Neural crest cell (in vitro differentiated cells): ENCODE data around the gene CLEC4G. TPM values are rescaled to one million over a fixed set of nuclear protein-coding genes. Genes with fewer than 3 reads are reported as not detected.

Experiments
- DNase-seq: peaks from one replicate; pipeline ENCODE4 v3.0.0; 2021; ENCODE audit warnings: low read depth, mixed read lengths, low spot score
- H3K27ac Mint-ChIP-seq: one replicate; pipeline ENCODE4 v1.8.0; 2021; ENCODE audit warnings: mild to moderate bottlenecking, mixed read lengths; ENCODE audit not compliant: unreplicated experiment
- H3K27me3 Mint-ChIP-seq: 2 replicates; pipeline ENCODE4 v1.8.0; 2021; ENCODE audit warnings: low read depth, mild to moderate bottlenecking, mixed read lengths
- H3K36me3 Mint-ChIP-seq: 2 replicates; pipeline ENCODE4 v1.8.0; 2021; ENCODE audit warnings: low read depth, mild to moderate bottlenecking, mixed read lengths
- H3K4me1 Mint-ChIP-seq: 2 replicates; pipeline ENCODE4 v1.8.0; 2021; ENCODE audit warnings: mixed read lengths
- H3K4me3 Mint-ChIP-seq: one replicate; pipeline ENCODE4 v1.8.0; 2021; ENCODE audit warnings: mild to moderate bottlenecking, mixed read lengths
- H3K9me3 Mint-ChIP-seq: 2 replicates; pipeline ENCODE4 v1.8.0; 2021; ENCODE audit warnings: mixed read lengths
- total RNA-seq: library from RNA; stranded (reverse); gene quantifications from 2 replicates; pipeline ENCODE4 v1.2.1, GENCODE V29; 2021
- TF ChIP-seq, protein P1 (sequence below): fragments of 200-600 bp; sonication (generic); conservative IDR thresholded peaks from 2 replicates; pipeline ENCODE4 v1.5.0; 2021; ENCODE audit warnings: antibody characterized with exemption, mild to moderate bottlenecking

The CLEC4G gene
- total RNA-seq, 1 donor from 2014 or later: not detected

DNA sequence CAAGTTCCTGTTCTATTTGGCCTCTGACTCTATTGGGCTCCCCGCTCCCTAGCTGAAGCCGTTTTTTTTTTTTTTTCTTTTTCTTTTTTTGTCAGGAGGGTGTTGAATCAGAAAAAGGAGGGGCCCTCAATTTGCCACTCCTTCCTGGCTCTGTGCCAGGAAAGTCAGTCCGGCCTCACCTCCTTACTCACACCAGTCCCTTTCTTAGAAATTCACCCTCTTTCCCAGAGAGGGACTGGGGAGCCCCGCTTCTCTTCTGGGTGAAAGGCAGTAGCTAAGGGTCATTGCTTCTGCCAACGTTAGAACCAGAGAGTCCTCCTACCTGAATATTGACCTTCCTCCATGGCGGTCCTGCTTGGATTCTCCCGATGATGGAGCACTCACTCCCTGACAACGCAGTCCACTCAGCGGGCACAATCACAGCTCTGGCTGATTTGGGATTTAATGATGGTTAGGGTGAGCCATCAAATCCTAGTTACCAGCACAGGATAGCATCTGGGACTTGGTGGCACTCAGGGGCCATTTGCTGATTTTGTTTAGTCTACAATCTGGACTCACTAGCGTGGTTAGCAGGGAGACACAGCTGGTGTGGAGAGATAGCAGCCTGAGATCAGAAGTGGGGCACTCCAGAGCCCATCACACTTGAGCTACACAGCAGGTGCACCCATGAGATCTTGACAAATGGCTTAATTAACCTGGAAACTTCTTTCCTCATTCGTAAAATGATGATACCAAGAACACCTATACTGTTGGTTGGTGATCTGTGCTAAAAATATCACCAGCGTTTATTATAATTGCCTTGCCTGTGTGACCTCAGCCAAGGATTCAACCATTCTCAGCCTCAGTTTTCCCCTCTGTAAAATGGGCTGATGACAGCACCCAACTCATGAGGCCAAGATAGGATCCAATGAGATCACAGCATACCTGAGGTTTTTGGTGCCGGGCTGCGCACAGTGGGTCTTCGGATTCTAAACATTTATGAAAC, 32.2 kb downstream of the CLEC4G start:
- TF ChIP-seq, protein P1, sequence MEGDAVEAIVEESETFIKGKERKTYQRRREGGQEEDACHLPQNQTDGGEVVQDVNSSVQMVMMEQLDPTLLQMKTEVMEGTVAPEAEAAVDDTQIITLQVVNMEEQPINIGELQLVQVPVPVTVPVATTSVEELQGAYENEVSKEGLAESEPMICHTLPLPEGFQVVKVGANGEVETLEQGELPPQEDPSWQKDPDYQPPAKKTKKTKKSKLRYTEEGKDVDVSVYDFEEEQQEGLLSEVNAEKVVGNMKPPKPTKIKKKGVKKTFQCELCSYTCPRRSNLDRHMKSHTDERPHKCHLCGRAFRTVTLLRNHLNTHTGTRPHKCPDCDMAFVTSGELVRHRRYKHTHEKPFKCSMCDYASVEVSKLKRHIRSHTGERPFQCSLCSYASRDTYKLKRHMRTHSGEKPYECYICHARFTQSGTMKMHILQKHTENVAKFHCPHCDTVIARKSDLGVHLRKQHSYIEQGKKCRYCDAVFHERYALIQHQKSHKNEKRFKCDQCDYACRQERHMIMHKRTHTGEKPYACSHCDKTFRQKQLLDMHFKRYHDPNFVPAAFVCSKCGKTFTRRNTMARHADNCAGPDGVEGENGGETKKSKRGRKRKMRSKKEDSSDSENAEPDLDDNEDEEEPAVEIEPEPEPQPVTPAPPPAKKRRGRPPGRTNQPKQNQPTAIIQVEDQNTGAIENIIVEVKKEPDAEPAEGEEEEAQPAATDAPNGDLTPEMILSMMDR: no peak
- no peak overlapping the region for H3K4me3 Mint-ChIP-seq
- no peaks in the 10 kb centered on the region for H3K9me3 Mint-ChIP-seq
- no peak for DNase-seq
- no peaks in the 10 kb centered on the region for H3K4me1 Mint-ChIP-seq
- peaks cover 63% of the 10 kb centered on the region for H3K27me3 Mint-ChIP-seq
- no peaks in the 10 kb centered on the region for H3K36me3 Mint-ChIP-seq
- no peak overlapping the region for H3K27ac Mint-ChIP-seq

DNA sequence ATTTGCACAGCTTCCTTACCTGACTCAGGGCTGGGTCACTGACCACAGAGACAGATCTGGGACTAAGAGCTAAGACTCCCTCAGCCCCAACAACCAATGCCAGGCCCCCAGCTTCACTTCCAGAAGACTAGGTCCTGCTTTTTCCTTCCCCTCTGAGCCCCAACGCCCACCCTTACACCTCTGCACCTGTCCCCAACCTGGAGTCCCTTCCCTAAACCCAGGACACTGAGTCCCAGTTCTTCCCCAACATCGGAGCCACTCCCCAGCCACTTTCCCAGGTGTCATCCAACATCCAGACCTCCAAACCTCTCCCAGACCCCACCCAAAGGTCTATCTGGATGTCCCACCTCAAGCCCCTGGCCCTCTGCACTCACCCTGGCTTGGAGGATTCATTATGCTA, 32.9 kb downstream of the CLEC4G start:
- TF ChIP-seq, protein P1: no peak
- Mint-ChIP-seq H3K9me3 (no peaks in the 10 kb centered on the region), H3K36me3 (no peaks in the 10 kb centered on the region), H3K27me3 (peaks cover 60% of the 10 kb centered on the region), H3K27ac (no peak overlapping the region), H3K4me3 (no peak overlapping the region), H3K4me1 (no peaks in the 10 kb centered on the region)
- DNase-seq: no peak

DNA sequence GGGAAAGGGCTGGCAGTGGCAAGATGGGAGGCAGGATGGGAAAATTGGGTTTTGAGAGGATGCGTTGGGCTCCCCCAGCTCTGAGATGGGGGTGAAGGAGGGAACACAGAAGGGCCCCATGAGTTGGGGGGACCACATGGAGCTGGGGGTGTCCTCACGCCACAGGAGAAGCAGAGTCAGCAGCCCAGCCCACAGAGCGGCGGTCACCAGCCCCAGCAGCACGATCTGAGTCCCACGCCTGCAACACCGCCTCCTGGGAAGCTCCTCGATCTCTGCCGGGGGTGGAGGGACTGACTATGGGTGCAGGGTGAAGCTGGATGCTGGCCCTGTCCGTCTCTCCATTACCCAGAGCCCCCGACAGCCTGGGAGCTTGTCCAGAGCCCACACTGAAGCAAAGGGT, 33.3 kb downstream of the CLEC4G start:
- no peaks in the 10 kb centered on the region for H3K36me3 Mint-ChIP-seq
- H3K4me3 Mint-ChIP-seq: no peak overlapping the region
- no peaks in the 10 kb centered on the region for H3K4me1 Mint-ChIP-seq
- peaks cover 56% of the 10 kb centered on the region for H3K27me3 Mint-ChIP-seq
- no peaks in the 10 kb centered on the region for H3K9me3 Mint-ChIP-seq
- TF ChIP-seq, protein P1: no peak
- no peak overlapping the region for H3K27ac Mint-ChIP-seq
- no peak for DNase-seq

DNA sequence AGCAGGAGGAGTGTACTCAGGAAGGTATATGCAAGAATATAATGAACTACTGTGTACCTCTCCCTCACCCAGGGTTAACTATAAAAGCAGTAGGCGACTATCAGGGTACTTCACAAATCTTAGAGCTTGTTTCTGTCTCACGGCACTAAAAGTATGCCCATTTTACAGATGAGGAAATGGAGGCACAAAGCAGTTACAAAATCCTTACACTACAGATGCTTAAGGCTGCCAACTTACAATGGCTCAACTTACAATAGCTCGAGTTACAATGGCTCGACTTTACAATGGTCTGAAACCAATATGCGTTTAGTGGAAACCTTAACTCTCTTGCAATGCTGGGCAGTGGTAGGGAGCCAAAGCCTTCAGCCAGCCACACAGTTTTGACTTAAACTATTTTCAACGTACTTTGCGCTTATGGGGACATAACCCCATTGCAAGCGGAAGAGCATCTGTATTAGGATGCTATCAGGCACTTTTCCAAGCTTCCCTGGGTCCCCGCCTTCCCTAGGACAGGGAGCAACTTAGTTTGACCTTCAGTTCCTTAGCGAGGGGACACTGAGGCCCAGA, 34.1 kb downstream of the CLEC4G start:
- DNase-seq: no peak
- no peak overlapping the region for H3K4me3 Mint-ChIP-seq
- no peak overlapping the region for H3K27ac Mint-ChIP-seq
- TF ChIP-seq, protein P1: no peak
- H3K36me3 Mint-ChIP-seq: no peaks in the 10 kb centered on the region
- H3K9me3 Mint-ChIP-seq: no peaks in the 10 kb centered on the region
- no peaks in the 10 kb centered on the region for H3K4me1 Mint-ChIP-seq
- H3K27me3 Mint-ChIP-seq: peaks cover 51% of the 10 kb centered on the region

DNA sequence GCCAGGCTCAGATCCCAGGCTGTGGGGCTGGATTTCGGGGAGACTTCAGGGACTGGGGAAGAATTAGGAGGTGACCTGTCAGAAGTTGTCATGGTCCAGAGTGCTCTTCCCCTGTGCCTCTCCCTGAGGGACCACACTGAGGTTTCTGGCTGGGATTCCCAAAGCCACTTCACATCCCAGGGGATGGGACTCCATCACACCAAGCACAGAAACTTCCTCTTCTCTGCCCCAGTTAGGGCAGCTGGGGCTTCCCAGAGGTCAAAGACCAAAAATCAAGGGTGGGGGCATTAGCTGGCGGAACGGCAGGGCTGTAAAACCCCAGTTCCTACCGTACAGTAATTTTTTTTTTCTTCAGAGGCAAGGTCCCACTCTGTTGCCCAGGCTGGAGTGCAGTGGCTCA, 37.4 kb downstream of the CLEC4G start:
- TF ChIP-seq, protein P1: no peak
- Mint-ChIP-seq H3K27me3 (peaks cover 35% of the 10 kb centered on the region), H3K4me1 (no peaks in the 10 kb centered on the region), H3K36me3 (no peaks in the 10 kb centered on the region), H3K4me3 (no peak overlapping the region), H3K27ac (no peak overlapping the region), H3K9me3 (no peaks in the 10 kb centered on the region)
- DNase-seq: no peak
